ENCODE results near the gene SBSN.
A peak's percentile ranks its signal among the peaks of the same experiment; 100 is the strongest.

The SBSN gene

DNA sequence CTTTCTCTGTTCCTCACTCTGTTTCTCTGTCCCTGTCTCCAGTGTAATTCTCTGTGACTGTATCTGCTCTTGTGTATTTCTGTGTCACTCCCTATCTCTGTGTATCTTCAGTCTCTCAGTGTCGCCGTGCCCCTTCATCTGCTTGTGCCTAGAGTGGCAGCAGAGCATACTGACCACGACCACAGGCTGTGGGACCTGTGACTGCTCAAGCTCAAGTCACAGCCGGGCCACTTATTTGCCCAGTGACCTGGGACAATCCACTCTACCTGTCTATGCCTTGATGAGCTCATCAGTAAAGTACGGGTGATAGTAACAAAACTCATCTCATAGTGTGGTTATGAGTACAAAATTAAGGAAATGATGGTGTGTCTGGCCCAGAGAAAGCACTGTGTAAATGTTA lies 26.0 kb upstream of the SBSN start:
- no peak for DNase-seq

DNA sequence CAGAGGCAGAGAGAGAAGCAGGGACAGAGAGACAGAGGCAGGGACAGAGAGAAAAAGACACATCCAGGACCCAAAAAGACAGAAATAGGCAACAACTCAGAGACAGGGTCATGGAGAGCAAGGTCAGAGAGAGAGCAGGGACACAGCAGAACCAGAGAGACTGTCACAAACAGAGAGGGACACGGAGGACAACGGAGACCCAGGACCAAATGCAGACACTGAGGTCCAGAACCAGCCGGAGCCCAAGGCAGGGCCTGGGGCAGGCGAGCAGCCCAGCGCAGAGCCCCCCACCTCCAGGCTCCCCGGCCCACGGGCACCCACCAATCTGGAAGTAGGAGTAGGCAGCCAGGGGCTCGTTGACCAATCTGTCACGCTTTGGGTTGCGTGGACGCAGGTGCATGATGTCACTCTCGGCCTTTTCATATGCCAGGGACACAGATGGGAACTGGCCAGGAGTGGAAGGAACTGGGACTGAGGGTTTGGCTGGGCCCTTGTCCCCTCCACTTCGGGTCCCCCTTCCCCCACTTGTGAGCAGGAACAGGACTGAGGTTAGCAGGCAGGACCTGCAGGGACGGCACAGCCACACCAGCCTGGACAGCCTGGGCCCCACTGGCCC lies 25.4 kb upstream of the SBSN start:
- DNase-seq: no peak

DNA sequence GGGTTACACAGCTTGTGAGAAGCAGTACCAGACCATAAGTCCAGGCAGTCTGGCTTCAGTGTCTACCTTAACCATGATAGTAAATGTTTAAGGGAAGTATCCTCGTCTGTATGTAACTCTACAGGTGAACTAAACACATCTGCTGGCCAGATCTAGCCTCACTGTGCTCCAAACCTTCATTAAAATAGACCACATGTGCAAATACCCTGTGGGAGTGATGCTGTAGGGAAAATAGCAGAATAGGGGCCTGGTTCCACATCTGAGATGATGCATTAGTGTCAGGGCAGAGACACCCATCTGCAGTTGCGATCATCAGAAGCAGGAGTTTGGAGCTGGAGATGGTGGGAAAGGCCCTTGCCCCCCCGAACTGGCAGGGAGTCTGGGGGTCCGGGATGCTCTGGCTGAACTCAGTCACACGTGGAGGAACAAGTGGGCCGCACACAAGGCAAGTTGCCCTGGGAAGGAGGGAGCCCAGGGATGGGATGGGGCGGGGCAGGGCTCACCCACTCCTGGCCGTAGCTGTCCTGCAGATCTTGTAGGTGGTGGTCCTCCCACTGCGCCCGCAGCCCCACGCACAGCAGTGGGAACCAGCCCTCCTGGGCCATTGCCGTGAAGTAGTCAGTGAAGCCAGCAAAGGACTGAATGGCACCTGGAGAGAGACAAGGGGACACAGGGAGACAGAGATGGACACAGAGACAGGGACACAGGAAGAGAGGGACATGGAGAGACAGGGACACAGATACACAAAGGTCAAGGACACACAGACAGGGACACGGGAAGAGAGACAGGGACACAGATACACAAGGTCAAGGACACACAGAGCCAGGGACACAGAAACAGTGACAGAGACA lies 24.6 kb upstream of the SBSN start:
- DNase-seq: no peak

DNA sequence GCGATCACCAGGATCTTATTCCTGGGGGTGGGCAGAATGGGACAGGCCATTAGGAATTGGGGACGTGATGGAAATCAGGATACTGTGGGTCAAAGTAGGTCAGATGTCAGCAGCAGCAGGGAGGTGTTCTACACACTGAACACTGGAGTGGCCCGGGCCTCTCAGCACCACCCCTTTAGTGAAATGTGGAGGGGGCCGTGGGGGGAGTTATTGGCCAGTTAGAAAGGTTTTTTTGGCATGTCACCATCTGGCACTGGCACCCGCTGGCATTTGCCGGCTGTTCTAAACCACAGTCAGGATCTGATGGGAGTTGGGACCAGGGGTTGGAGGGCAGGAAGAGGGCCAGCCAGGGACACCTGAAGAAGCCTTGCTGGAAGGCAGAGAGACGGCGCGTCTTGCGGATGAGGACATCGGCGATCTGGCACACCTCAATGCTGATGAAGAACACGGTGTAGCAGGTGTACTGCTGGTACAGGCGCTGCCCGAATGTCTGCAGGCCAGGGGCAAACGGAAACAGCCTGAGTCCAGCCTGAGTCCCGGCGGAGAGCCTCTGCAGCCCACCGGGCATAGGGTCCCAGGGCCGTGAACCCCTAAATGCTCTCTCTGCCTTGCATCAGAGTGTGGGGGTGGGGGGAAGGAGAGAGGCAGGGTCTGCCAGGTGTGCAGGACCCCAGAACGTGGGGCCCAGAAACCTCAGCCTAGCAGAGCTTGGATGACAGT lies 23.1 kb upstream of the SBSN start:
- DNase-seq: no peak

DNA sequence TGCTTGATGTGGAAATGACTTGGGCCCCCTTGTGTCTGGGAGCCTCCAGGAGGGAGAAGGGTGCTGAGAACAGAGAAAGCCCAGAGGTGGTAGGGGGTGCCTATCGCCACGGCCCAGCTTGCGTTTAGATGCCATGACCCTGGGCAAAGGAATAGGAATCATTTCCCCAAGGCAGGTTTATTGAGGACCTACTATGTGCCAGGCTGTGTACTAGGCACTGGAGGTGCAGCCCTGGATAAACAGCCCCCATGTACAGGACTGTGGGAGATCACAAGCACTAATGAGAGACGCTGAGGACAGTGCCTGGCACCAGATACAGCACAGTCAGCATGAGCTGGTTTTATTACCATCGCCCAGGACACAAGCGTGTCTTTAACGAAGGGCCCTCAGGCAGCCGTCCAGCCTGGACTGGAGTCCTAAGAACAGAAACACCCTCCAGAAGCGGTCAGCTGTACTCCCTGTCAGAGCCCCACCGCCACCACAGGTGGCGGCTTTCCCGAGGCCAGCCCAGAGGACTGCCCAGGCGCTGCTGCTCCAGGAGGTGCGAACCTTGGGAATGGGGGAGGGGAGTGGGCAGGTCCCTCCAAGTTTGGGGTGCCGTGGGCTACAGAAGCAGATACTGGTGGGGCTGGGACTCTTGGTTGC lies 21.9 kb upstream of the SBSN start:
- no peak for DNase-seq

DNA sequence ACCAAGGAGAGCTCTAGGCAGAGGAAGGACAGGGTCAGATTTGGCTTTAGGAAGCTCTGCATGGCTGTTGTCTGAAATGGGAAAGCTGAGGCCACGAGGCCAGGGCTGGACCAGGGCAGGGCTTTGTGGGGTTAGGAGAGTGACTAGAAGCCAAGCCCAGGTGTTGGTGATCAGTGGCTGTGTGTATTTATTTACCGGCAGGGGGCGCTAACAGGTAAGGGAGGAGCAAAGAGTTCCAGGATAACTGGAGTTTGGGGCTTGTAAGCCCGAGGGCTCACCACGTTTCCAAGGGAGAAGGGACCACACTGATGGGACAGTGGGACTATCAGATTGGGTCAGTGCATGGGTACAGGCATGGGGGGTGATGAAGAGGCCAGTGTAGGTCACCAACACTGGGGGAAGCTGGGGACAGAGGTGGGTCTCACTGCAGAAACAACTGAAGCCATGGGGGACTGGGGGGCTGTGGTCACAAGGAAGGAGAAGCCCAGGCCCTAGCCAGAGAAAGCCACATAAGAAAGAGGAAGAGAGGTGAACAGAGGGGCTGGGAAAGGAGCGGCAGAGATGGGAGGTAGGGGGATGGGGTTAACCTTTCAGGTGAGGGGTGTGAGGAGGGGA lies 21.2 kb upstream of the SBSN start:
- no peak for DNase-seq

DNA sequence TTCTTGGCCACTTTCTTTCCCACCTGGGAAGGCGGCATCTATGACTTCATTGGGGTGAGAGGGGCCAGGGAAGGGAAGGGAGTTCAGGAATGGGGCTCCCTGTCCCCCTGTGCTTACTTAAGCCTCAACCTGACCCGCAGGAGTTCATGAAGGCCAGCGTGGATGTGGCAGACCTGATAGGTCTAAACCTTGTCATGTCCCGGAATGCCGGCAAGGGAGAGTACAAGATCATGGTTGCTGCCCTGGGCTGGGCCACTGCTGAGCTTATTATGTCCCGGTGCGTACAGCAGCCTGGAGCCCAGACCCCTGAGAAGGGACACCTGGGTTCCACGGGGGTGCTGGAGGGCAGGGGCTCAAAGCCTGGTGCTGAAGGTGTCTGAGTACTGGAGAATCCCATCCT lies 18.4 kb upstream of the SBSN start:
- no peak for DNase-seq

DNA sequence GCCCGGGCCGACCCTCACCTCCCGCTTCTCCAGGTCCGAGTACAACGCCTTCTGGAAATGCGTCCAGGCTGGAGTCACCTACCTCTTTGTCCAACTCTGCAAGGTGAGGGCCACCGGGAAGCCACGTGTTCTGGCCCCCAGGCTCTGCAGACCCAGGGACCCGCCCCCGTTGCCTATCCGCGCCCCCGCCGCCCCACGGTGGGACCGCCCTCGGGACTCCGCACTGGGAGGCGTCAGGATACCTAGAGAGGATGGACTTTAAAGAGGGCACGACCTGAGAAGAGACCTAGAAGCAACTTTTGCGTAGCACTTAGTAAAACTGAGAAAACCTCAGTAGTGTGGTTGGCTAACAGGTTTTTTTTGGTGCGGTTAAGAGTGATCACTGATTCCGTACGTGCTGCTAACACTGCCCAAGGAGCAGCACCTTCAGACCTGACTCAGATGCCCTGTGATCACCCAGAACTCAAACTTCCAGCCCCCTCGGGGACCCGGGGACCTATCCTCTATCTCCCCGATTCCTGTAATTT lies 17.8 kb upstream of the SBSN start:
- DNase-seq: no peak

DNA sequence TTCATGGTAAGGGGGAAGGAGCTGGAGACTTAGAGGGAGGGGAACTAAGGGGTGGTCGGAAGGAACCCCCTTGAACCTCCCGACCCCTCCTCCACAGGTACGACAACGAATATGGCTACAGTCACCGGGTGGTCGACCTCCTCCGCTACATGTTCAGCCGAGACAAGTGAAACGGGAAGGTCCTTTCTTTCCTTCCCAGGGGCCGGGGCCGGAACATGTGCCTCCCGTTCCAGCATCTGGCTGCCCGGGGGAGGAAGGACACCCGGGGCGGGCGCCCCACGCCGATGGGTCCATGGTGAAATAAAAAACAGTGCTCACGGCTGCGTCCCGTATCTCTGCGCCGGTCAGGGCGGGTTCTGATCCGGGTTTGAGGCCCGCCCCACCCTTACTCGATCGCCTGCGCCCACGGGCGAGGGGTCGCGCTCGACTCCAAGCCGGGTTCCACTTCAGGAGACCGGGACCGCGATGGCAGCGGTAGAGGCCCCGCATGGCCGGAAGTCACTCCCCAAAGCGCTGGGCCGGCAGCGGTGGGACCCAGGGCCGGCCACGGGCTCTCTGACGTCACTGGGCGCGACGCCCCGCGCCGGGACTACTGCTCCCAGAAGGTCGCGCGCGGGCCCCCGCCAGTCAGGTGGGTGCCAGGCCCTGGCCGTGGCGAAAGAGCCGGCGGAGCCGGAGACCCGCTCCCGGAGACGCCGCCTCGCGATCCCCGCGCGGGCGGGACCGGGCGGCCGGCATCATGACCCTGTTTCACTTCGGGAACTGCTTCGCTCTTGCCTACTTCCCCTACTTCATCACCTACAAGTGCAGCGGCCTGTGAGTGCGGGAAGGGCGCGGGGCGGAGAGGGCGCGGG lies 17.1 kb upstream of the SBSN start, which contains the start of gene TMEM147:
TMEM147 (plus strand) TSS at position 626 of the 854 bp plus-strand sequence; CDS start at position 740, 114 bp downstream.
- DNase-seq: peak; percentile 22

DNA sequence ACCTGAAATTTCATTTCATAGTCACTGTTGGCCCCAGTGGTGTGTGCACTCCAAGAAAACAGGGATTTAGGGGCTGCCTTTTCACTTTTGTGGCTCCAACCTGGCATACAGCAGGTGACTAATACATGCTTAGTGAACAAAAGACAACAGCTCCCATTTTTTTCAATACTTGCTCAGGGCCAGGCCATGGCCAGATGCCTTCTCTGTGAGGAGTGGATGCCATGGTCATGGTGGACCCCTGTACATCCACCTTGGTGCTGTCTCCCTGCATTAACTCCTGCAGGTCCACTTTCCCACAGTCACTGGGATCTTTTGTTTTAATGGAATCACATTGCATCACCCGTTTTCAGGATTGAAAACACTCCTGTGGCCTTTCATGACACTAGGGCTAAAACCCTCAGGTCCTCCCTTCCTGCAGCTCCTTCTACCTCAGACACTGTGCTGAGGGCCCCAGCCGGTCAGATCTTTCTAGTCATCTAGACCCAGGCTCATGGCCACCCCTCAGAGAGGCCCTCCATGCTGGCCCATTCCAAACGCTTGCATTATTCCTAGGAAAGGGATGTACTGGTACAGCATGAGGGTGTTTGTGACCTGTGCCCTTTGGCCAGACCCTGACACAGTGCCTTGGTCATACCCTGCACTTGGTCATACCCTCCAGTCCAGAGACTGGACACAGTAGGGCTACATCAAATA lies 16.1 kb upstream of the SBSN start:
- DNase-seq: no peak

DNA sequence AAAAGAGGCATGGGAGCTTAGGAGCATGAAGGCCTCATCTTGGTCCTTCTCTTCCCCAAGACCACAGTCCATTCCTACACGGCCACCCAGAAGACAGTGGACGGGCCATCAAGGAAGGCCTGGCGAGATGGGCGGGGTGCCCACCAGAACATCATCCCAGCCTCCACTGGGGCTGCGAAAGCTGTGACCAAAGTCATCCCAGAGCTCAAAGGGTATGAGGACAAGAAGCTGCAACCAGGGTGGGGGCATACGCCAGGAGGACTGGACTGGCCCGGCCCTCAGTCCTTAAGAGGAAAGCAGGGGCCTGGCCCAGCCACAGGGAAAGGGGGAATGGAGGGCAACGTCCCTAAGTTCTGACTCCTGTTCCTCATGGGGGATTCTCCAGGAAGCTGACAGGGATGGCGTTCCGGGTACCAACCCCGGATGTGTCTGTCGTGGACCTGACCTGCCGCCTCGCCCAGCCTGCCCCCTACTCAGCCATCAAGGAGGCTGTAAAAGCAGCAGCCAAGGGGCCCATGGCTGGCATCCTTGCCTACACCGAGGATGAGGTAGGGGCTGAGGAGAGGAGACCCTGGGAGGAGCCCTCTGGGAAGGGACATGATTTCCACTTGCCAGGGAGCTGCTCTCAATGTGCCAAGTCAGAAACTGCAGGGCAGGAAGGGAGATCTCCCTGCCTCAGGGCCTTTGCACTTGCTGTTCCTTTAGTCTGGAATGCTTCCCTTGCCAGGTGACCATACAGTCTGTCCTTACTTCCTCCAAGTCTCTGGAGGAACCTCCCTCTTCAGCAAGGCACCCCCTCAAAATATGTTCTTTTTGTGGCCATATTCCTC lies 15.4 kb upstream of the SBSN start:
- DNase-seq: no peak

DNA sequence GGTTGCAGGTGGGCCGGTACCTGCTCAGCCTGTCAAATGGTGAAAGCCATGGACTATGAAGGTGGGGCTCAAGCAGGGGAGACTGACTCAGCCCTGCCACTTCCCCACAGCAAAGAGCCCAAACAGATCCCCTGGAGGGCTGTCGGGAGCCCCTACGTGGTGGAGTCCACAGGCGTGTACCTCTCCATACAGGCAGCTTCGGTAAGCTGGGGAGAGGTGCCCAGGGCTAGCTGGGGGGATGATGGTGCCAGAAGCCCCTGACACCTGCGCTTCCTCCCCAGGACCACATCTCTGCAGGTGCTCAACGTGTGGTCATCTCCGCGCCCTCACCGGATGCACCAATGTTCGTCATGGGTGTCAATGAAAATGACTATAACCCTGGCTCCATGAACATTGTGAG lies 14.1 kb upstream of the SBSN start:
- no peak for DNase-seq

DNA sequence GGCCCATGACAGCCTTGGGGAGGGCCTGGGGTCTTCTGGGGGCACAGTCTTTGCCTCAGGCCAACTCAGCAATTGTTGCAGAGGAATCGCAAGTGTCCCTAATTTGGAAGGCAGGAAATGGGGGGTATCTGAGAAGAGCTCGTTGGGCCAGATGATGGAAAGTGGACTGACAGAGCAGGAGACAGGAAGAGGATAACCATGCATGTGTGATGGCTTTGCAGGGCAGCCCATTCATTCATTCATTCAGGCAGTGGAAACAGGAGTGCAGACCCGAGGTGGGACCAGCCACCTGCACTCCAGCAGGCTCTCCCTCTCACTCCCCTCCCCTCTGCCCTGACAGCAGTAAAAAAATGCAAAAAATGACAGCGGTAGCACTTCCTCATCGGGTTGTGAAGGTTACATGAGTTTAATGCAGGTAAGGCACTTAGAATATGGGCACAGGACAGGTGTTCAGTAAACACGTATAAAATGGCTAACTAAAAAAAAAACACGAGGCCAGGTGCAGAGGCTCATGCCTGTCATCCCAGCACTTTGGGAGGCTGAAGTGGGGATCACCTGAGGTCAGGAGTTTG lies 12.3 kb upstream of the SBSN start:
- no peak for DNase-seq

DNA sequence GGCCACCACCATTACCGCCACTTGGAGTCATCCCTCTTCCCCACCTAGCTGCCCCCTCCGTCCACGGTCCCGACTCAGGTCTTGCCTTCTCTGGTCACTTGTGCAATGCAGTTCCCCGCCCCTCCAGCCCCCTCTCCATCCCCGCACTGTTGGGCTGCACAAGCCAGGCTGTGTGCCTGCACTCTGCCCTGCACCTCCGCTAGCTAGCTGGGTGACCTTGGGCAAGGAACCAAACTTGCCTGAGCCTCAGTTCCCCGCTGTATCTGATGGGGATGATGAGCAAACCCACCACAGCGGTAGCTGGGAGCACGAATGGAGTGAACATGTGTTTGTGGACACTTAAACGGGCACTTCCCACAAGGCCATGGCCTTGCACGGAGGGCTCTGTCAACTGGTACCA lies 11.7 kb upstream of the SBSN start:
- DNase-seq: no peak

DNA sequence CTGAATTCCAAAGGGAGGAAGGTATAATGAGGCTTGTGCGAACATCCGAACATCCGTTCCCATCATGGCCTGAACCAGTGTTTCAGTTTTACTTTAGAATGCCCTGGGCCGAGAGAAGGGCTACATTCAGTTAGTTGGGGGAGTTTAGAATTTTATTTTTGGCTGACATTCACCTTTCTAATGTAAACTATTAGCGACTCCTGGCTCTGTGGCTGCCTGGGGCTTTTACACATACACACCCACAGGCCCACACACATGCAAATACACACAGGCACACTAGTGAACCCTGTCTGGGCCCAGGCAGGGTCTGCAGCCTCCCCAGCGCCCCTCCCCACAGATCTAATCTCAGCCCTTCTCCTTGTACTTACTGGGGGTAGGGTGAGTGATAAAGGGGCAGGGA lies 11.2 kb upstream of the SBSN start:
- no peak for DNase-seq

DNA sequence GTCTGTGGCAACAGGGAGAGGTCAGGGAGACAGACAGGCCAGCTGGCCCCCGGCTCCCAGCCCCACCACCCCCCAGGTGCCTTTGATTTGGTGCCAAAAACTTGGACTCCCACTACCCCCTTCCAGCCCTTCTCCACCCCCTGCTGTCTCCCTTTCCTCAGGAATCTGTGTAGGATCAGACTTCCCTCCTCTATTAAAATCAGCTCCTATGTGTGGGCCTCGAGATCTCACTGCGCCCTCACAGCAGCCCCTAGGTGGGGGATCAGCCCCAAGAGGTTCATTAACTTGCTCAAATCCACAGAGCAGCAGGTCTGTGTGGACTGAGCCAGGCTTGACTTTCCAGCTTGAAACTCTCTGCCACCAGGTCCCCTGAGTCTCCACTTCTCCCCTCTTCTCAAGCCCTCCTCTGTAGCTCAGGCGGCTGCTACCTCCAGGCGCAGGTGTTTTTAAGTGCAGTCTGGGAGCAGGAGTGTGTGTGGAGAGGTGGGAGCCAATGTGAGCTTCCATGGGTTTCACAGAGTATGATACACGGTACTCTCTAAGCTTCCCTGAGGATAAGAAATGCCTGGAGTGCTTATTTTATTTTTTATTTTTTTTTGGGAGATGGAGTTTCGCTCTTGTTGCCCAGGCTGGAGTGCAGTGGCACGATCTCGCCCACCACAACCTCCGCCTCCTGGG lies 6.8 kb upstream of the SBSN start:
- DNase-seq: no peak

DNA sequence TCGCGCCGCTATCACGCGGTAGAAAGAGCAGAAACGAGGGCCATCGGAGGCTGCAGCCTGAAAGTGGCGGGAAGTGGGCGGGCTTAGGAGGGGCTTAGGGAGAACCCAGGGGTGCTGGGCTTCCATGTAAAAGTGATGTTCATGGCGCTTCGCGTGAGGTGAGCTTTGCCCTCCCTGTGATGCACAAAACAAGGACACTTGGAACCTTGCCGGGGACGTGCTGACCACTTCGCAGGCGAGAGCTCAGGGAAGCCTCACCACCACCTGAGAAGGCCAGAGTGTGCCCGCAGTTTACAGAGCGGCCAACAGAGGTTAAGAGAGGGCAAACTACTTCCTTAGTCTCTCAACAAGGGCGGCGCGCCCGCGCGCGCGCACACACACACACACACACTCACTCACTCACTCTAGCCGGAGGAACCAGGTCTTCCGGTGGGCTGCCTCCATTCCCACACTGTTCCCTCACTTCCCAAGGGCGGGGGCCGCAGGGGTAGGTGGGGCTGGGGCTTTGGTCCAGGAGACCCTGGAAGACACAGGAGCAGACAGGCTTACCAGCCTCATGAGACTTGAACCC lies 5.8 kb upstream of the SBSN start:
- DNase-seq: no peak

DNA sequence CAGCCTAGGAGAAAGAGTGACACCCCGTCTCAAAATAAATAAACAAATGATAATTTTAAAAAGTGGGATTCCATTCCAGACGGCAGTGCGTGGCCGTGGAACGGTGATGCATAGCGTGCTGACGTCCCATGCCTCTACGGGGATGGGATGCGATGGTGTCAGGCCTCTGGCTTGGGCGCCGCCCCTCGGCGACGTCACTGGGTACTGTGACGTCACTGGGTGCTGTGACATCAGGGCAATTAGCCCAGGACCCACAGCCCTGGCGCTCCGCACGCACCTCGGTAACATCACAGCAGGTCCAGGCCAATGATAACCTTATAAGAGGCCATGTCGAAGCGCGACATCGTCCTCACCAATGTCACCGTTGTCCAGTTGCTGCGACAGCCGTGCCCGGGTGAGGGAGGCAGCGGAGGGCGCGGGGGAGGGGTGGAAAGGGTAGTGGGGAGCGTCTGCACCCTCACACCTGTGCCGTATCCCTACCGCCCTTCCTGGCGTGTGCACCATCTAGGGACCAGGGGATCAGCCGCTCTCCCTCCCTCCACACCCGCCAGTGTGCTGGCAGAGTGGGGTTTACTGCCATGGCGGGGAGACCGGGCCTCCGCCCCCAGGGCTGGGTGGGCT lies 5.2 kb upstream of the SBSN start, which contains the start of gene GAPDHS:
GAPDHS (plus strand) TSS at position 256 of the 621 bp plus-strand sequence; CDS start at position 328, 72 bp downstream.
- no peak for DNase-seq

All from NCI-H1436 treated with DMSO at 0.1 percent for 48 hours (cell line).